Pancreas (tissue), 10 donors: ENCODE results near the gene GLUD1. TPM values are rescaled to one million over a fixed set of nuclear protein-coding genes. Genes with fewer than 3 reads are reported as not detected.
"Not testable (repeated sequence)": the region's sequence is repeated elsewhere in the genome, so short reads cannot be mapped to it uniquely, and the experiment has no call there.

ENCODE experiments used
- ATAC-seq, 4 donors: fragments of 200-7000 bp; cut with Tn5 transposase; one replicate each; pipeline versions ENCODE4 v1.8.0 to v1.9.1; 2020; ENCODE audit warnings: mild to moderate bottlenecking in 4 of 4, moderate library complexity in 4 of 4
- DNase-seq, 6 donors: peaks; one replicate each; pipeline ENCODE4 v3.0.0-alpha.2; 2020
- FAIRE-seq: peaks from 2 replicates; lab custom pipeline; 2012; peaks lifted over from hg19 to GRCh38; lab: Jason Lieb, UNC
- H3K27ac ChIP-seq, 4 donors: fragments of 200-600 bp; sonication (generic); 1 replicate in 3 of 4; 2 replicates in 1 of 4; pipeline versions ENCODE4 v1.5.0 to v1.8.0; 2020
- H3K27me3 ChIP-seq, 4 donors: fragments of 200-600 bp; one replicate each; pipeline ENCODE4 v1.8.0; 2021
- H3K36me3 ChIP-seq, 3 donors: fragments of 200-600 bp; sonication (generic) in 1 of 3; one replicate each; pipeline versions ENCODE4 v1.5.0 to v1.8.0; 2020 to 2021
- H3K4me1 ChIP-seq, 3 donors: fragments of 200-600 bp; one replicate each; pipeline ENCODE4 v1.8.0; 2021
- H3K4me3 ChIP-seq, 4 donors: fragments of 200-600 bp; sonication (generic) in 2 of 4; one replicate each; pipeline versions ENCODE4 v1.5.0 to v1.8.0; 2020 to 2021
- H3K9me3 ChIP-seq, 4 donors: fragments of 200-600 bp; one replicate each; pipeline ENCODE4 v1.8.0; 2021
- CTCF ChIP-seq, 4 donors: fragments of 200-600 bp; sonication (generic) in 3 of 4; IDR thresholded peaks; one replicate each; pipeline versions ENCODE4 v1.5.0 to v1.8.0; 2021; ENCODE audit warnings: antibody characterized with exemption in 4 of 4
- WGBS, 2 donors: extraction: QIAGEN DNeasy Blood & Tissue Kit; methylation state at CpG; one replicate each; pipeline ENCODE4 v1.1.7; 2013; 5-methylcytosine and 5-hydroxymethylcytosine counted together
- intact Hi-C, 3 donors: fragments of 100-400 bp; cut with DNase I; formaldehyde crosslinking; loops; one replicate each; pipeline versions ENCODE4 v1.11.1 to v1.14.2; 2022
- polyA plus RNA-seq, 2 donors: library from polyadenylated mRNA; stranded (reverse); fragments of 200-250 nt; gene quantifications; one replicate each; pipeline ENCODE4 v1.2.3, GENCODE V29; 2013
- total RNA-seq, 6 donors: library from RNA; stranded (reverse); fragmentation: NEBNext Ultra II Directional in 4 of 6; extraction: Animal tissue kit (Norgen Biotek cat#: 25700) in 4 of 6; gene quantifications; one replicate each; pipeline versions ENCODE4 v1.2.1 to v1.2.4, GENCODE V29; 2021 to 2023
- donor health status: healthy with polysubstance abuse.
- donor health status: DM: no; HTN: no; CAD: no; lungs with moderate emphysema.
- donor health status: DM: no; HTN: no; CAD: no.
- donor health status: control.
- donor health status: control.
- donor health status: Bipolar disorder and iron deficiency.
- donor health status: DM: yes; HTN: yes; CAD: no.
- donor health status: DM: no; HTN: no; CAD: no.
- donor health status: DM: no; HTN: no; CAD: no.
- donor health status: DM: yes; HTN: yes; CAD: no.

GLUD1 gene
- total and polyA plus RNA-seq, 8 donors: 24.1 to 62.0 (median 43.8) TPM

GRCh38 chr10:87089746-87090145 lies 4.9 kb downstream of the GLUD1 start:
- intact Hi-C loops: no loop called here
- Histone ChIP-seq H3K4me3 (peak overlapping the region in 1 of 4 donors; percentile 1), H3K36me3 (no peaks in the 10 kb centered on the region), H3K4me1 (peaks cover 10 to 36% (median 28%) of the 10 kb centered on the region in 3 donors), H3K27ac (peak overlapping the region in 3 of 4 donors; percentile 95), H3K27me3 (no peaks in the 10 kb centered on the region), H3K9me3 (no peaks in the 10 kb centered on the region)
- FAIRE-seq (no peak), DNase-seq (no peak), ATAC-seq (no peak)
- TF ChIP-seq CTCF (IDR thresholded peaks at IDR 0.05): no peak
- 27 to 31% methylated on average over 4 of the region's 4 CpGs for WGBS, 2 donors

GRCh38 chr10:87085537-87085936 lies 9.1 kb downstream of the GLUD1 start:
- H3K9me3 ChIP-seq: no peaks in the 10 kb centered on the region
- H3K4me1 ChIP-seq: peaks cover 10 to 42% (median 38%) of the 10 kb centered on the region in 3 donors
- TF ChIP-seq CTCF (IDR thresholded peaks at IDR 0.05): no peak
- ATAC-seq: no peak
- H3K36me3 ChIP-seq: no peaks in the 10 kb centered on the region
- no peak overlapping the region for H3K4me3 ChIP-seq
- 87 to 92% methylated on average over 1 of the region's 1 CpG for WGBS, 2 donors
- H3K27ac ChIP-seq: no peak overlapping the region
- no peak for DNase-seq
- intact Hi-C loops: no loop called here
- FAIRE-seq: no peak
- H3K27me3 ChIP-seq: no peaks in the 10 kb centered on the region

- not testable (repeated sequence) for DNase-seq
Measured at GRCh38 chr10:87084291-87084782, 10.3 kb downstream of the GLUD1 start.

GRCh38 chr10:87083576-87084290 lies 10.9 kb downstream of the GLUD1 start:
- H3K4me1 ChIP-seq: peaks cover under 1 to 26% (median 25%) of the 10 kb centered on the region in 3 donors
- H3K27ac ChIP-seq: peak overlapping the region in 2 of 4 donors; percentile 2 to 73
- H3K4me3 ChIP-seq, intact Hi-C loops, H3K36me3 ChIP-seq, H3K9me3 ChIP-seq, H3K27me3 ChIP-seq, FAIRE-seq: not testable (repeated sequence)
- WGBS, 2 donors: 27 to 30% methylated on average over 5 of the region's 5 CpGs
- ATAC-seq (peak; percentile 70 to 83 (median 79)), DNase-seq (peak in 1 of 6 donors; percentile 32)

More at GRCh38 chr10:87084291-87084782, 10.3 kb downstream of the GLUD1 start:
- H3K27me3 ChIP-seq, intact Hi-C loops, H3K9me3 ChIP-seq, H3K36me3 ChIP-seq, H3K4me3 ChIP-seq: not testable (repeated sequence)
- Histone ChIP-seq H3K4me1 (peaks cover 6 to 30% (median 26%) of the 10 kb centered on the region in 3 donors), H3K27ac (peak overlapping the region in 2 of 4 donors; percentile 2 to 73)
- ATAC-seq (peak; percentile 15 to 63 (median 29)), FAIRE-seq (peak; percentile 47)

- 19 to 38% methylated on average over 1 of the region's 1 CpG for WGBS, 2 donors
- ATAC-seq: peak; percentile 58 to 72 (median 63)
- DNase-seq, FAIRE-seq, H3K4me3 ChIP-seq, H3K36me3 ChIP-seq, intact Hi-C loops, H3K9me3 ChIP-seq, H3K27me3 ChIP-seq: not testable (repeated sequence)
- H3K4me1 ChIP-seq: peaks cover 0 to 25% (median 20%) of the 10 kb centered on the region in 3 donors
- H3K27ac ChIP-seq: peak overlapping the region in 2 of 4 donors; percentile 42 to 61
Measured at GRCh38 chr10:87082219-87082618, 12.4 kb downstream of the GLUD1 start.

- H3K4me3 ChIP-seq, H3K27me3 ChIP-seq, H3K9me3 ChIP-seq, FAIRE-seq, intact Hi-C loops, DNase-seq, ATAC-seq, H3K36me3 ChIP-seq: not testable (repeated sequence)
- H3K4me1 ChIP-seq: peaks cover 0 to 25% (median 20%) of the 10 kb centered on the region in 3 donors
- WGBS, 2 donors: 95 to 100% methylated on average over 1 of the region's 3 CpGs
- peak overlapping the region in 1 of 4 donors; percentile 61 for H3K27ac ChIP-seq
Measured at GRCh38 chr10:87081574-87081973, 13.1 kb downstream of the GLUD1 start.

GRCh38 chr10:87080621-87081020 lies 14.0 kb downstream of the GLUD1 start:
- ATAC-seq, FAIRE-seq, H3K27ac ChIP-seq, intact Hi-C loops, H3K27me3 ChIP-seq, H3K9me3 ChIP-seq, H3K36me3 ChIP-seq, H3K4me3 ChIP-seq: not testable (repeated sequence)
- peak in 2 of 6 donors; percentile 34 to 74 for DNase-seq
- peaks cover 0 to 25% (median 20%) of the 10 kb centered on the region in 3 donors for H3K4me1 ChIP-seq
- WGBS, 2 donors: 92 to 96% methylated on average over 8 to 29 of the region's 31 CpGs
